Endothelial cell of umbilical vein (primary cell): ENCODE measurements around the gene NSFL1C. TPM values are rescaled to one million over a fixed set of nuclear protein-coding genes. Genes with fewer than 3 reads are reported as not detected.

Source experiments
- BruUV-seq: library from RNA; stranded (reverse); fragments of 400-500 nt; replicated peaks from 2 replicates; lab custom pipeline; 2021; lab: Mats Ljungman, UMichigan
- CTCF ChIA-PET: fragments of 300-600, 350-600 bp; sonication (Branson Sonifier 250); formaldehyde crosslinking; loops from one replicate; lab custom pipeline; 2021; ENCODE audit warnings: antibody characterized with exemption, inconsistent platforms; lab: Charles Lee
- POLR2A ChIA-PET: fragments of 300-600, 350-600 bp; sonication (Branson Sonifier 250); formaldehyde crosslinking; loops from one replicate; lab custom pipeline; 2021; ENCODE audit warnings: antibody characterized with exemption, inconsistent platforms; lab: Charles Lee
- DNase-seq: peaks from one replicate; pipeline ENCODE4 v3.0.0-alpha.2; 2011; ENCODE audit warnings: low read depth, low spot score
- FAIRE-seq: peaks from 2 replicates; lab custom pipeline; 2011; peaks lifted over from hg19 to GRCh38; lab: Jason Lieb, UNC
- H2AFZ ChIP-seq: 2 replicates; pipeline ENCODE4 v1.6.0; 2012; ENCODE audit warnings: low read depth, low read length, control low read depth, inconsistent platforms
- H3K27ac ChIP-seq: 2 replicates; pipeline ENCODE4 v1.5.1; 2011; ENCODE audit warnings: low read depth, mild to moderate bottlenecking, control low read depth, low read length, moderate library complexity; ENCODE audit not compliant: insufficient read depth
- H3K27me3 ChIP-seq, 2 experiments: 2 replicates each; pipeline versions ENCODE4 v1.6.0 to v1.6.1; 2011; ENCODE audit warnings: low read length in 2 of 2, mixed read lengths in 1 of 2; ENCODE audit not compliant: control insufficient read depth in 2 of 2, insufficient read depth in 2 of 2
- H3K36me3 ChIP-seq, 2 experiments: 2 replicates in 1 of 2; 3 replicates in 1 of 2; pipeline ENCODE4 v1.5.1; 2011; ENCODE audit warnings: low read length in 2 of 2, mild to moderate bottlenecking in 1 of 2, moderate library complexity in 1 of 2; ENCODE audit not compliant: control insufficient read depth in 2 of 2, insufficient read depth in 2 of 2; ENCODE audit errors: extremely low read depth in 1 of 2
- H3K4me1 ChIP-seq: 3 replicates; pipeline ENCODE4 v1.5.1; 2011; ENCODE audit warnings: mild to moderate bottlenecking, low read length; ENCODE audit not compliant: control insufficient read depth, insufficient read depth; ENCODE audit errors: extremely low read depth
- H3K4me2 ChIP-seq: 2 replicates; pipeline ENCODE4 v1.6.1; 2011; ENCODE audit warnings: low read length, control low read depth, mixed read lengths; ENCODE audit not compliant: insufficient read depth
- H3K4me3 ChIP-seq, 3 experiments: fragments of 200-600 bp in 1 of 3; sonication (generic), shearing (Covaris generic) in 1 of 3; replicated peaks in 1 of 3; 2 replicates each; pipeline ENCODE4 v1.5.1; 2011 to 2016; ENCODE audit warnings: control low read depth in 3 of 3, low read length in 3 of 3, mild to moderate bottlenecking in 2 of 3, inconsistent platforms in 1 of 3, low read depth in 1 of 3, moderate library complexity in 1 of 3; ENCODE audit not compliant: insufficient read depth in 1 of 3
- H3K79me2 ChIP-seq: 2 replicates; pipeline ENCODE4 v1.6.0; 2012; ENCODE audit warnings: low read length, inconsistent platforms; ENCODE audit not compliant: control insufficient read depth, insufficient read depth
- H3K9ac ChIP-seq: replicated peaks from 2 replicates; pipeline ENCODE3; 2011; ENCODE audit warnings: low read length, control low read depth; ENCODE audit not compliant: insufficient read depth; ENCODE audit errors: extremely low read depth
- H3K9me1 ChIP-seq: replicated peaks from 3 replicates; pipeline ENCODE4 v1.6.0; 2011; ENCODE audit warnings: mild to moderate bottlenecking, low read length; ENCODE audit not compliant: control insufficient read depth, insufficient read depth; ENCODE audit errors: extremely low read depth
- H3K9me3 ChIP-seq: replicated peaks from 2 replicates; pipeline ENCODE4 v1.5.1; 2012; ENCODE audit warnings: low read length, inconsistent platforms; ENCODE audit not compliant: control insufficient read depth, insufficient read depth
- H4K20me1 ChIP-seq: replicated peaks from 2 replicates; pipeline ENCODE3; 2011; ENCODE audit warnings: mild to moderate bottlenecking, low read length; ENCODE audit not compliant: control insufficient read depth, insufficient read depth; ENCODE audit errors: extremely low read depth
- EZH2 ChIP-seq: IDR thresholded peaks from 2 replicates; pipeline ENCODE4 v1.6.1; 2012; ENCODE audit warnings: borderline replicate concordance, low read depth, mild to moderate bottlenecking, moderate library complexity, low read length, inconsistent platforms; ENCODE audit not compliant: severe bottlenecking
- FOS ChIP-seq: IDR thresholded peaks from 2 replicates; pipeline ENCODE4 v1.6.1; 2011; ENCODE audit warnings: mild to moderate bottlenecking, low read length, moderate library complexity, borderline replicate concordance; ENCODE audit not compliant: insufficient read depth
- GATA2 ChIP-seq: IDR thresholded peaks from 2 replicates; pipeline ENCODE4 v1.7.0; 2011; ENCODE audit warnings: low read depth, mild to moderate bottlenecking, moderate library complexity, mixed read lengths, low read length; ENCODE audit not compliant: insufficient read length, insufficient read depth
- JUN ChIP-seq: IDR thresholded peaks from 2 replicates; pipeline ENCODE4 v1.6.1; 2011; ENCODE audit warnings: borderline replicate concordance, low read depth; ENCODE audit not compliant: insufficient read length, insufficient read depth
- MYC ChIP-seq: IDR thresholded peaks from one replicate; pipeline ENCODE4 v1.6.1; 2011; ENCODE audit warnings: mild to moderate bottlenecking, low read depth, low read length
- POLR2A ChIP-seq: IDR thresholded peaks from 2 replicates; pipeline ENCODE4 v1.6.1; 2012; ENCODE audit warnings: low read depth, mild to moderate bottlenecking, control low read depth, low read length
- POLR2AphosphoS5 ChIP-seq: IDR thresholded peaks from 2 replicates; pipeline ENCODE4 v1.6.1; 2012; ENCODE audit warnings: low read depth, mild to moderate bottlenecking, control low read depth, low read length, moderate library complexity; ENCODE audit not compliant: insufficient read depth
- dilution Hi-C: fragments of 300-500 bp; cut with MboI; formaldehyde crosslinking; loops from one replicate; pipeline ENCODE4 v1.15.0; 2019; ENCODE audit warnings: low sequenced_read_pairs; ENCODE audit not compliant: extremely low pct_ligation_motif_present
- intact Hi-C: fragments of 100-400 bp; cut with micrococcal nuclease; formaldehyde crosslinking; loops from one replicate; pipeline ENCODE4 v1.10.0; 2022
- polyA plus RNA-seq, 4 experiments: library from polyadenylated mRNA; depleted of rRNA in 3 of 4; stranded (reverse) in 3 of 4; unstranded in 1 of 4; fragments of >200 nt; gene quantifications; 2 replicates each; pipeline versions ENCODE4 v1.2.1 to v1.2.3, GENCODE V29; 2011 to 2012; ENCODE audit warnings: missing spikeins in 1 of 4
- total RNA-seq: library from RNA; stranded (reverse); gene quantifications from 2 replicates; pipeline ENCODE4 v1.2.3, GENCODE V29; 2021
- TF ChIP-seq, protein P1 (sequence below), 2 donors: IDR thresholded peaks; 1 replicate in 1 of 2; 2 replicates in 1 of 2; pipeline ENCODE4 v1.5.1; 2011; ENCODE audit warnings: low read length in 2 of 2, mild to moderate bottlenecking in 2 of 2, moderate library complexity in 2 of 2, control low read depth in 1 of 2, inconsistent platforms in 1 of 2, low read depth in 1 of 2; ENCODE audit not compliant: insufficient read depth in 1 of 2; ENCODE audit errors: extremely low read depth in 1 of 2
- TF ChIP-seq, protein P2 (sequence below): IDR thresholded peaks from 2 replicates; pipeline ENCODE4 v1.6.1; 2011; ENCODE audit not compliant: insufficient read depth, insufficient read length

The NSFL1C gene
- total and polyA plus RNA-seq, 2 donors (not counting 3 experiments of a cell fraction or from before 2014, with no cell fraction given), result 27.3 to 95.7 TPM

DNA sequence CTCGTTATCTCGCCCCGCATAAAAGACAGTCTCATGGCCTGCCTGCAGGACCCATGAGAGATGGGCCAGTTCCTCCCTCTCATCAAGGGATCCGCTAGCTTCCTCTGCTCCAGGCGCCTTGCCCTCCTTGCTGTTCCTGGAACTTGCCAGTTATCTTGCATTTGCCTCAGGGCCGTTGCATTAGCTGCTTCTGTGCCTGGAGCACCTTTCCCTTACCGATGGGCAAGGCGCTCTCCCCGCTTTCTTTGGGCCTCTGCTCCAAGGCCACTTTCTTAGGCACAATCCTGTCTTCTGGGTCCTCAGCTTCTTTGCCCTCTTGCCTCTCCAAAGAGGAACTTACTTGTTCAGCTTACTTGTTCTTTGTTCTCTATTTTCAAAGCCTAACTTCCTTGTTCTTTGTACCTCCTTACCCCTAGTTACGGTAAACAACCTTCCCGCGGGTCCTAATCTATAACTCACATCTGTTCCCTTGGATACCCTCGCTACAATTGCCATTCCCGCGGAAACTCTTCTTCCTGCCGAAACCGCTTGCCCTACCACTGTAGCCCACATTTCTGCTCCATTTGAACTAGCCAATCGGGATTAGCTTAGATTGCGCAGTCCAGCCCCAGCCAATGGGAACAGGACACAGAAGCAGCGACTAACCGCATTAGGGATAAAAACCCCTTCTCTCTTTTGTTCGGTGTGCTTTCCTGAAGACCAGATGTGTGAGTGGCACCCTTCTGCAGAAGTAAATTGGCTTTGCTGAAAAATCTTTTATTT, 887 bp upstream of the NSFL1C start:
- Histone ChIP-seq H3K36me3 (peaks cover 2 to 5% of the 10 kb centered on the region in 2 experiments), H3K4me1 (peaks cover 35% of the 10 kb centered on the region), H2AFZ (peak overlapping the region; percentile 14), H4K20me1 (peaks cover 4% of the 10 kb centered on the region), H3K9ac (no peak overlapping the region), H3K4me2 (peak overlapping the region; percentile 40), H3K27me3 (no peaks in the 10 kb centered on the region), H3K79me2 (peaks cover 37% of the 10 kb centered on the region), H3K4me3 (no peak overlapping the region), H3K9me3 (no peaks in the 10 kb centered on the region), H3K9me1 (no peaks in the 10 kb centered on the region), H3K27ac (no peak overlapping the region)
- ChIA-PET CTCF (interaction anchor here (1.3 to 14.3 kb wide), 26 partner anchors 10 to 335 kb away, joined by 3 to 229 read pairs (median 5); partner anchors contain the start of gene SIRPB2), POLR2A (no interaction called here)
- intact Hi-C loops, result loop anchor here (1.0 to 2.0 kb wide), 3 partner anchors 75 to 349 kb away; partner anchors contain the start of genes FKBP1A and PSMF1
- dilution Hi-C loops, result no loop called here
- TF ChIP-seq EZH2 (peak; percentile 25), POLR2AphosphoS5 (no peak)
- BruUV-seq, result no TSS peak
- no peak for FAIRE-seq
- DNase-seq, result no peak

DNA sequence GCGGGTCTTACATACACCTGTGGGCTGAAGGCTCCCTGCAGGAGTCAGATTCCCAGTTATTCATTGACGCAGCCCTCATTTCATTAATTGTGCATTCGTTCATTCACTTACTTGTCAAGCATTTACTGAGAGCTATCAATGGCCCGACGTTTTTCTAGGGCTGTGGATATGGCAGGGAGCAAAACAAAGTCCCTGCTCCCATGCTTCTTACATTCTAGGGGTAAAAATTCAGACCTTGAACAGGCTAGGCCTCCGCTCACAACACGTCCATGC, 369 bp upstream of the NSFL1C start:
- Histone ChIP-seq H3K9me1 (no peaks in the 10 kb centered on the region), H3K4me2 (peak overlapping the region; percentile 40), H3K9ac (no peak overlapping the region), H3K4me3 (no peak overlapping the region), H4K20me1 (peaks cover 4% of the 10 kb centered on the region), H3K27ac (no peak overlapping the region), H3K27me3 (no peaks in the 10 kb centered on the region), H3K4me1 (peaks cover 35% of the 10 kb centered on the region), H3K9me3 (no peaks in the 10 kb centered on the region), H3K79me2 (peaks cover 40% of the 10 kb centered on the region), H2AFZ (peak overlapping the region; percentile 14), H3K36me3 (peaks cover 2 to 5% of the 10 kb centered on the region in 2 experiments)
- FAIRE-seq, result peak; percentile 8
- intact Hi-C loops (loop anchor here (1.0 to 2.0 kb wide), 3 partner anchors 74 to 349 kb away; partner anchors contain the start of genes FKBP1A and PSMF1), dilution Hi-C loops (no loop called here)
- DNase-seq, result no peak
- TF ChIP-seq POLR2A (no peak), FOS (no peak), MYC (no peak), POLR2AphosphoS5 (no peak), EZH2 (no peak), GATA2 (no peak), JUN (no peak)
- TF ChIP-seq, protein P1, sequence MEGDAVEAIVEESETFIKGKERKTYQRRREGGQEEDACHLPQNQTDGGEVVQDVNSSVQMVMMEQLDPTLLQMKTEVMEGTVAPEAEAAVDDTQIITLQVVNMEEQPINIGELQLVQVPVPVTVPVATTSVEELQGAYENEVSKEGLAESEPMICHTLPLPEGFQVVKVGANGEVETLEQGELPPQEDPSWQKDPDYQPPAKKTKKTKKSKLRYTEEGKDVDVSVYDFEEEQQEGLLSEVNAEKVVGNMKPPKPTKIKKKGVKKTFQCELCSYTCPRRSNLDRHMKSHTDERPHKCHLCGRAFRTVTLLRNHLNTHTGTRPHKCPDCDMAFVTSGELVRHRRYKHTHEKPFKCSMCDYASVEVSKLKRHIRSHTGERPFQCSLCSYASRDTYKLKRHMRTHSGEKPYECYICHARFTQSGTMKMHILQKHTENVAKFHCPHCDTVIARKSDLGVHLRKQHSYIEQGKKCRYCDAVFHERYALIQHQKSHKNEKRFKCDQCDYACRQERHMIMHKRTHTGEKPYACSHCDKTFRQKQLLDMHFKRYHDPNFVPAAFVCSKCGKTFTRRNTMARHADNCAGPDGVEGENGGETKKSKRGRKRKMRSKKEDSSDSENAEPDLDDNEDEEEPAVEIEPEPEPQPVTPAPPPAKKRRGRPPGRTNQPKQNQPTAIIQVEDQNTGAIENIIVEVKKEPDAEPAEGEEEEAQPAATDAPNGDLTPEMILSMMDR (IDR thresholded peaks at IDR 0.05; ENCODE audit: extremely low read depth in 1 of 2, insufficient read depth in 1 of 2, low read depth in 1 of 2, low read length in 2 of 2), result no peak
- TF ChIP-seq, protein P2, sequence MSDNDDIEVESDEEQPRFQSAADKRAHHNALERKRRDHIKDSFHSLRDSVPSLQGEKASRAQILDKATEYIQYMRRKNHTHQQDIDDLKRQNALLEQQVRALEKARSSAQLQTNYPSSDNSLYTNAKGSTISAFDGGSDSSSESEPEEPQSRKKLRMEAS, result no peak
- BruUV-seq, result TSS peak; percentile 38
- ChIA-PET POLR2A (no interaction called here), CTCF (interaction anchor here (0.7 to 14.3 kb wide), 29 partner anchors 9 to 335 kb away, joined by 3 to 229 read pairs (median 5); partner anchors contain the start of gene SIRPB2)
